RWPE2 (cell line): ENCODE results near the gene PNP.

Experiments
- ATAC-seq: fragments of 200-7000 bp; cut with Tn5 transposase; 3 replicates; pipeline ENCODE4 v1.9.1; 2021; ENCODE audit warnings: low read depth
- DNase-seq: peaks from one replicate; pipeline ENCODE4 v3.0.0-alpha.2; 2020; ENCODE audit warnings: low spot score
- H3K27ac ChIP-seq: fragments of 450-650 bp; 2 replicates; pipeline ENCODE4 v1.5.1; 2017; ENCODE audit warnings: mild to moderate bottlenecking; ENCODE audit not compliant: poor library complexity, severe bottlenecking
- H3K27me3 ChIP-seq: fragments of 250-450 bp; sonication (Bioruptor Pico); 2 replicates; pipeline ENCODE4 v1.5.1; 2021; ENCODE audit warnings: mild to moderate bottlenecking, moderate library complexity; ENCODE audit not compliant: insufficient read depth, poor library complexity, severe bottlenecking
- H3K36me3 ChIP-seq: fragments of 250-450 bp; sonication (Bioruptor Pico); 2 replicates; pipeline ENCODE4 v1.5.1; 2020; ENCODE audit warnings: low read depth, mild to moderate bottlenecking, moderate library complexity
- H3K4me1 ChIP-seq: fragments of 250-450 bp; sonication (Bioruptor Pico); 2 replicates; pipeline ENCODE4 v1.5.1; 2021; ENCODE audit warnings: mild to moderate bottlenecking, moderate library complexity; ENCODE audit not compliant: insufficient read depth, poor library complexity, severe bottlenecking
- H3K4me3 ChIP-seq: fragments of 250-450 bp; sonication (Bioruptor Pico); 2 replicates; pipeline ENCODE4 v1.5.1; 2021; ENCODE audit warnings: mild to moderate bottlenecking, moderate library complexity; ENCODE audit not compliant: severe bottlenecking
- H3K9me3 ChIP-seq: fragments of 250-450 bp; sonication (Bioruptor Pico); 2 replicates; pipeline ENCODE4 v1.5.1; 2021; ENCODE audit warnings: mild to moderate bottlenecking, moderate library complexity; ENCODE audit not compliant: severe bottlenecking
- CTCF ChIP-seq: fragments of 450-650 bp; IDR thresholded peaks from one replicate; pipeline ENCODE4 v1.5.1; 2017; ENCODE audit warnings: mild to moderate bottlenecking, moderate library complexity; ENCODE audit not compliant: poor library complexity, severe bottlenecking

PNP gene

GRCh38 chr14:20515846-20516245 lies 46.6 kb downstream of the PNP start:
- H3K4me1 ChIP-seq, result peaks cover 8% of the 10 kb centered on the region
- DNase-seq (no peak), ATAC-seq (no peak)
- no peaks in the 10 kb centered on the region for H3K27me3 ChIP-seq
- no peaks in the 10 kb centered on the region for H3K9me3 ChIP-seq
- H3K4me3 ChIP-seq, result no peak overlapping the region
- no peak overlapping the region for H3K27ac ChIP-seq
- TF ChIP-seq CTCF, result no peak
- no peaks in the 10 kb centered on the region for H3K36me3 ChIP-seq

- no peak for TF ChIP-seq CTCF
- H3K4me1 ChIP-seq, result peaks cover 8% of the 10 kb centered on the region
- peak overlapping the region; percentile 29 for H3K27ac ChIP-seq
- no peaks in the 10 kb centered on the region for H3K36me3 ChIP-seq
- ATAC-seq (peak; percentile 76), DNase-seq (no peak)
- H3K27me3 ChIP-seq, result no peaks in the 10 kb centered on the region
- no peaks in the 10 kb centered on the region for H3K9me3 ChIP-seq
- no peak overlapping the region for H3K4me3 ChIP-seq
Observed at GRCh38 chr14:20516921-20517320, 47.7 kb downstream of the PNP start.

- no peak overlapping the region for H3K4me3 ChIP-seq
- no peak for ATAC-seq
- TF ChIP-seq CTCF, result no peak
- DNase-seq, result no peak
- H3K27ac ChIP-seq, result no peak overlapping the region
- H3K36me3 ChIP-seq, result no peaks in the 10 kb centered on the region
- H3K4me1 ChIP-seq, result peaks cover under 1% of the 10 kb centered on the region
- no peaks in the 10 kb centered on the region for H3K9me3 ChIP-seq
- H3K27me3 ChIP-seq, result no peaks in the 10 kb centered on the region
Observed at GRCh38 chr14:20522332-20522731, 53.1 kb downstream of the PNP start.

- no peak for ATAC-seq
- TF ChIP-seq CTCF, result no peak
Observed at GRCh38 chr14:20524027-20524426, 54.8 kb downstream of the PNP start.

More at GRCh38 chr14:20524027-20524426, 54.8 kb downstream of the PNP start:
- DNase-seq, result no peak
- Histone ChIP-seq H3K4me3 (no peak overlapping the region), H3K4me1 (no peaks in the 10 kb centered on the region), H3K9me3 (no peaks in the 10 kb centered on the region), H3K36me3 (no peaks in the 10 kb centered on the region), H3K27ac (no peak overlapping the region), H3K27me3 (no peaks in the 10 kb centered on the region)
